Brain pericyte (primary cell): Measurements from ENCODE around the gene ALDH4A1.

Experiments
- DNase-seq: peaks from one replicate; pipeline ENCODE4 v3.0.0-alpha.2; 2012; ENCODE audit warnings: low read depth, low spot score

ALDH4A1 gene

DNA sequence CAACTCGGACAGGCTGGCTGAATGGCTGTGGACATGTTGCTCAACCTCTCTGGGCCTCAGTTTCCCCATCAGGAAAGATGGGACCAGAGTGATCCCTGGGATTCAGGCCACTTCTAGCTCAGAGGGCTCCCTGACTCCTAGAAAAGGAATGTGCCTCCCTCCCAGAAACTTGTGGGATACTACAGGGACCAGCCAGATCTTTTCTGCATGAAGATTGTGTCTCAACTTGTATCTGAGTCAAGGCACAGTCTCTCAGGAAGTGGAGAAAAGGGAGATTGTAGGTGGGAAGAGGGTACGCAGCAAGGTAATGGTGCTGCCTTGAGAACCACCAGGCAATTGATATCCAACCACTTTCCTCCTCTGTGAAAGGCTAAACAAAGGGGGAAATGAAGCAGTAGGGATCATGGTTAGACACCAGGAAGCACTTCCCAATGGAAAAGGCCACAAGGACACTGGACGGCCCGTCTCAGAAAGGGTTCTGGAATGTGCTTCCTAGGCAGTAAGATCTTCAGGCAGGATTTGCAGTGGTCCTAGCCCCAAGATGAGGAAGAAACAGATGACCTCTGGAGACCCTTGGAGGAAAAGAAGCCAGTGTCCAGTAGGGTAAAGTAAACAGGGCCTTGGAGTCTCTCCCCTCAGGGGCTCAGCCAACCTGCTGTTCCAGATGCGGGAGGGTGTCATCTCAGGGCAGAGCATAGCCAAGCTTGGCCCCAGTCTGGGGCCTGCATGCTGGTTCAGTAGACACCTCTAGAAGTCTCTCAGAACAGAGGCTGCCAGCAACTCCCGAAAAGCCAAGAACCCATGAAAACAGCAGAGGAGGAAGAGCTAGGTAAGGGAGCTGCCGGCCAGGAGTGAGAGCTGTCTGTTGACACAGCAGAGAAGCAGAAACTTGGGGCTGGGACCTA, 37.3 kb upstream of the ALDH4A1 start:
- no peak for DNase-seq

DNA sequence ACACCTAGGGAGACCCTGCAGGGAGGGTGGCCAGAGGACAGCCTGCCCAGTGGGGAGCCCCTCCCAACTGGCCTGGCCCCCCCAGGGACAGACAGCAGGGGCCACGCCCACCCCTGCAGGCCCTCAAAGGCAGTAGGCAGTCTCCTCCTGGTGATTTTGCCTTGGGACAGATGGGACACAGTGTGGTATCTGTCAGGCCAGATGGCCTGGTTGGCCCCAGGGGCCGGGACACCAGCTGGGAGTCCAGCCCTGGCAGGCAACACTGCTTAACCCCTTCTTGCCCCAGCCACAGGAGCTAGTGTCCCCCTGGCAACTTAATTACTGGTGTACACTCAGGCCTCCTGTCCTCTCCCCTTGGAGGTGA, 36.3 kb upstream of the ALDH4A1 start:
- DNase-seq: no peak

DNA sequence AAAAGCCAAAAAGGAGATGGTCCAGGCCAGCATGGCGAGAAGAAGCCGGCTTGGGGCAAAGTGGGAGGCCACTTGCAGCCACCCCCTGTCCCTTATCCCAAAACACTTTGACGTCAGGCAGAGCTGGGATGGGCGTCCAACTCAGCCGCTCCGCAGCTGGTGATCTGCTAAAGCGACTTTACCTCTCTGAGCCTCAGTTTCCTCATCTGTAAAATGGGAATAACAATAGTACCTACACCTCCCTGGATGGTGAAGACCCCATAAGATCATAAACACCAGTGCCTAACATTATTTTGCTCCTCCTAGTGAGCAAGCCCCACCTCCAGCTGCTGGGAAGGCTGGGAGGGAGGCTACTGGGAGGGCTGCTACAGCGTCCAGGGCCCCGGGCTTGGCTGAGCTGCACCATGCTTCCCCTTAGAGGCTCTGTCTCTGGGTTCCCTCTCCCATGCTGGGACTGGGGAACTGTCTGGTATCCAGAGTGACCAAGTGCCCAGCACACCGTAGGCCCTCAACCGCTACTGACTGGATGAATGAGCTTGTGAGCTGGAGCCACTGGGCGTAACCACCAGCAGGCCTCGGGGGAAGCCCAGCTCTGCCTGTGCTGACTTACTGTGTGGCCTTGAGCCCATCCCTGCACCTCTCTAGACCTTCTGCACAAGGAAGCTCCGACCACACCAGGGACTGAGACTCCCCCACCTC, 35.8 kb upstream of the ALDH4A1 start:
- no peak for DNase-seq

DNA sequence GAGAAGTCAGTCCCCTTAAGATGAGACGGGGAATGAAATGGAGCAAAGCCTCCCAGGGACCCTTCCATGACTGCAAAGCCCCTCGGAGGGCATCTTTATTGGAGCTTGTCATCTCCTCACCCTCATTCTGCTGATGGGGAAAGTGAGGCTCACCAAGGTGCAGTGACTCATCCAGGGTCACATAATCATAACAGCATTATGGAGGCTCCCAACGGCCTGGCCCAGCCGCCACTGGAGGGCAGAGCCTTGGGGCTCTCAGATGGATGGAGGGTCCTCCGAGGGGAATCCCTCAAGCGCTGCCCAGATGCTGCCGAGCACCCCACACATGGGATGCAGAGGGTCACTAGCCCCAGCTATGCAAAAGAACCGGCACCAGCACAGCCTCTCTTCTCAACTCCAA, 35.2 kb upstream of the ALDH4A1 start:
- no peak for DNase-seq

DNA sequence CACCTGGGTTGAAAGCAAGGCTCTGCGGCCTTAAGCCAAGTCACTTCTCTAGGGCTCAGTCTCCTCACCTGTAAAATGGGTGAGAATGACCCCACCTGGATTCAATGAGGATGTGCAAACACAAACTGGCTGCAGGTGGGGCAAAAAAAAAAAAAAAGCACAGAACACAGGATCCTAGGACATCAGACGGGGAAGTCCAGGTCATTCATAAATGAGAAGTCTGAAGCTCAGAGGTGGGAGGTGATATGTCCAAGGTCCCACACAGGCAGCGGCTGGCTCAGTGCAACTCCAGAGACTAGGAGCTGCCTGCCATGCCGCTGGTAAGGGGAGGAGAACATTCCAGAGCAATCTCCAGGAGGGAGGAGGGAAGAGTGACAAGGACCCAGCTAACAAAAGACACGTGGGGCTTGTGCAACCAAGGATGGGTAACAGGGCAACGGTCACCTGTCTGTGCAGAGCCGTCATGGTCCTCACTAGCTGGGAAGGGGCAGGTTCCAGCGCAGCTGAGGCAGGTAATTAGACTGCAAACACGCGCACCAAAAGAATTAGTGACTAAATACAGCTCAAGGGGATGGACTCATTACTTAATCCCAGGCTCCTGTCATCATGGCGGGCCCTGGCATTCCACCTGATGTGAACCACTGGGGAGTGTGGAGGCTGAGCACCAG, 34.6 kb upstream of the ALDH4A1 start:
- no peak for DNase-seq

DNA sequence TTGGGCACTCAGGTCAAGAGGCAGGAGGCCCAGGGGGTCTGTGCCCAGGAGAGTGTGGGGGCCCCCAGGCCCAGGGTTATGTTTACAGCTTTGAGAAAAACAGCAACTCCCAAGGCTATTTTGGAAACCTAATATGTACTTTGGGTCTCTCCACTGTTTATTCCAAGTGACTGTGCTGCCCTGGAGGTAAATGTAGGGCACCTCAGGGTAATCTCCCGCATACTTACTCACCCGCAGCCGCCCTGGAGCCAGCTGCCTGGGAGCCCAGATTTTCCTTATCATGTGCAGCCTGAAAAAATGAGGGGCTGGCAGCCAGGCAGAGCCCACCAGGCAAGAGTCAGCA, 34.1 kb upstream of the ALDH4A1 start:
- no peak for DNase-seq

DNA sequence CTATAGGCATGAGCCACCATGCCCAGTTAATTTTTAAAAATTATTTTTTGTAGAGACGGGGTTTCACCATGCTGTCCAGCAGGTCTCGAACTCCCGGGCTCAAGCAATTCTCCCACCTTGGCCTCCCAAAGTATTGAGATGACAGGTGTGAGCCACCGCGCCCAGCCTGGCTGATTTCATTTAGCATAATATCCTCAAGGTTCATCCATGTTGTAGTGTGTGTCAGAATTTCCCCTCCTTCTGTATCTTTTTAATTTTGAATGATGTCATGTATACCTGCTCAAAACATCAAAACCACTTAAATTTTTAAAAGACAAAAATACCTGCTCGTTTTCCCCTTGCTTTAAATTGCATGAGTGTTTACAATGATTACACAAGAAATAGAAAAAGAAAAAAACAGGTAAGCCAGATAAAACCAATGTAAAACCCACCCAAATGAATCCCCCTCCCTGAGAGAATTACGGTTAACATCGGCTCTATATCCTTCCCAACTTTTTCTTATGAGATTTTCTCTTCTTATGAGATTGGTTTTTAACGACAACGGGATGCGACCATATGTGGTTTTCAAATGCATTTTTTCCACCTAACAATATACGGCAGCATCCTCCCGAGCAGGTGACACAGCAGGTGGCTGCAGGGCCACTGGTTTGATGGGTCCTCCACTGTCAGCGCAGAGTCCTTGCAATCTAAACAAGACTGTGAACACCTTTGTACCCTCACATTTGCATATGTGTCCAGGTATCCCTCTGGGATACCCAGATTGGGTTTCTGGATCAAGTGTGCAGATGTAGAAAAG, 32.0 kb upstream of the ALDH4A1 start:
- DNase-seq: no peak

DNA sequence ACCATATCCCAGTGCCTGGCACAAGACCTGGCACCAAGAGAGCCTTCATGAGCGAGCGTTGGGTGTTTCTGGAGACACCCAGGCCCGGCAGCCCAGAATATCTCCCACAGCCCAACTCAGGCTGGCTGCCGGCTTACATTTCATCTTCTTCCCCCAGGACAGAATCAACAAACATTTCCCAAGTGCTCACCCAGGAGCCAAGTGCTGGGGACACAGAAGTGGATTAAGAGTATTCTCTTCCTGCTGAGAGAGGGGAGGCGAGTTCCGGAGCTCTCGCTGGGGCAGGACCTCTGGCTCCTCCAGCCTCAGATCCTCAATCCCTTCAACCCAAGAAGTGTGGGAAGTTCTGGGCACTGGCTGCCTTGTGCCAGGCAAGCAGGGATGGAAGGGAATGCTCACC, 30.5 kb upstream of the ALDH4A1 start:
- no peak for DNase-seq

DNA sequence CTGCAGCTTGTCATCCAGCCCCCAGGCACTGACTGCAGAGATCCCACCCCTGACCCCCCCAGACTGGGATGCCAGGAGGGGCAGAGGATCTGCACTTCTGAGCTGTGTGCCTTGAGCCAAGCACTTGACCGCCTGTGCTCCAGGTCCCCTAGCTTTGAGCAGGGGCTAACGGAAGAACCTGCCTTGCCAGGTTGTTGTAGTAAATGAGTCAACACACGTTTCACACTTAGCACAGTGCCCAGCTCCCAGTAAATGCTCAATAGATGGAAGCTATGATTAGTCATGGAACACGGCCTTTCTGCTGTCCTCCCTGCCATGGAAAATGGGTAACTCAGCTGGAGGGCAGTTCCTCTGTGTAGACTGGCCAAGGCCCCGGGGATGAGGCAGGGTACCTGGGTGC, 30.0 kb upstream of the ALDH4A1 start:
- no peak for DNase-seq

DNA sequence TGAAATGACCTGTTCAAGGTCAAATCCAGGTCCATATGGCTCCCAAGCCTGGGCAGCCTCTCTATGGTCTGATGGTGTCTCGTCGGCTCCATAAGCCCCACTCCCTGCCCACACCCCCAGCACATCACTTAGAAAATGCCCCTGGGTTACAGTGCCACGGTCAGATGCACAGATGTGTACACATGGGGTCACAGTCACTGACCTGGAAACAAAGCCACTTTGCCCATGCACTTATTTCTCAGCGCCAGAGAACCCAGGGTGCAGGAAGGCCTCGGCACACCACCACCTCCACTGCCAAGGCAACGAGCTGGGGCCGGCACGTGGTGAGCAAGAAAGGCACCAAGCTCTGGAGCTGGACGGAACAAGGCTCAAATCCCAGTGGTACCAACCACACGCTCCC, 29.4 kb upstream of the ALDH4A1 start:
- DNase-seq: no peak

DNA sequence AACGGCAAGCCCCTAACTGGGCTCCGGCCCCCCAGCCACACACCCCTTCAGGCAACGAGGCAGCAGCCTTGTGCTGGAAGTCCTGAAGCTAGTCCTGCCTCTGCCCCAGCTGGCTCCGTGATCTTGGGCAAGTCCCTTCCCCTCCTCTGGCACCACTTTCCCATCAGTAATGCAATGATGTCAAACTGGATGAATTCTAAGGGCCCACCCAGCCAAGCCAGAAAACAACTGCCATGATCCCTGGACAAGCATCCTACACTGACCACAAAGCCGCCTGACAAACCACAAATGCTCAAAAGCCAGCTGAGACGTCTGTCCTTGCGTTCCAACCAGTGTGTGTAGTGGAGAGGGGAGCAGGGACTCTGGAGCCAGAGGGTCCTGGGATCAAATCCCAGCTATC, 27.3 kb upstream of the ALDH4A1 start:
- no peak for DNase-seq

DNA sequence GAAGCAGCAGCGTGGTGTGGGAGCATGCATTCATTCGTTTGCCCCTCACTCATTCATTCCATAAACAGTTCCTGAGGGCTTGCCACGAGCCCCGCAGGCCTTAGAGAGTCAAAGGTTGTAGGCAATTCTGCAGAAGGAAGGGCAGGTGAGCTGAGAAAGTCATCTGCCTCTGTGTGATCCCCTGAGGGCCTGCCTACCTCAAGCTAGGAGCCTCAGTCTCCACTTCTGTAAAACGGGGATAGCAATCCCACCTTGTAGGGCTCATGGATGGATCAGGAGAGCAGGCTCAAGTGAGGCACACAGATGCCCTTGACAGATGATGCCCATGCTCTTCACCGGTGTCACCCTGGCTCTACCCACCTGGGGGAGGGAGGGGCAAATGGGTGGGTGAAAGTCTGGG, 26.6 kb upstream of the ALDH4A1 start:
- no peak for DNase-seq

DNA sequence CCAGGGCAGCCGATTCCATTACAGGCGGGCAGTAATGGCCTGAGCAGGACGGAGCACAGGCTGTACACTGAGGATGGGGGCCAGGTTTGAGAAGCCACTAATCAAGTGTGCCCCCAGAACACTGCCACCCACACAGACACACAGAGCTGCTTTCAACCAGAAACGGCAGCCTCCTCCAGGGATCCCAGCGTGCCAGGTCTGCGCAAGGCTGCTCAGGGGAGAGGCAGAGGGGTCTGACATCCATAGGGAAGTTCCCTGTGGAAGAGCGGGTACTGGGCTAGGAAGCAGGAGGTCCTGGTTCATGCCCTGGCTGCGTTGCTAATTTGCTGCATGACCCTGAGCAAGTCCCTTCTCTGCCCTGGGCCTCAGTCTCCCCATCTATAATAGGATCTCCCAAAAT, 26.1 kb upstream of the ALDH4A1 start:
- DNase-seq: no peak

DNA sequence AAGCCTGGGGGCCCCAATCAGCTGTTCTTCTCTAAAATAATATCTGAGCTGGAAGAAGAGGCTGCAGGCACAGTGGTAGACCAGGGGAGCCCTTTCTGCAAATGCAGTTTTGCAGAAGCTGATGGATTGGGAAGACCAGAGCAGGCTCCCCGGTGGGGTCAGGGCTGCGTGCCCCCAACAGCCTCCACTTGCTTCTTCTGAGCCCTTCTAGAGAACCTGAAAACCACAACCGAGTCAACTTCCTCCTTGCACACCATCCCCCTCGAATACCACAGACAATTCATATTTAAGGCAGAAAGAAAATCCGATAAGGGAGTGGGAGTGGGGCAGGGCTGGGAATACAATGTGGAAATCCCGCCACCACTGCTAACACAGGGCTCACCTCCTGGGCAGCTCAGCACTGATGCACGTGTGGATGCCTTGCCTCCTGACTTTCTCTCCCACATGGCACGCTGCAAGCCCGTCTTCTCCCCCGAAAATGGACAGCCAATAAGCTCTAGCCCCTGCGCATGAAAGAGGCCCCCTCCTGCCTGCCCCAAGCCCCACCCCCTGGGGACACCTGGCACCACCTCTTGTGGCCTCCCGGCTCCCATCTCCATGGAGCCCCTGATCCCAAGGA, 25.4 kb upstream of the ALDH4A1 start:
- no peak for DNase-seq

DNA sequence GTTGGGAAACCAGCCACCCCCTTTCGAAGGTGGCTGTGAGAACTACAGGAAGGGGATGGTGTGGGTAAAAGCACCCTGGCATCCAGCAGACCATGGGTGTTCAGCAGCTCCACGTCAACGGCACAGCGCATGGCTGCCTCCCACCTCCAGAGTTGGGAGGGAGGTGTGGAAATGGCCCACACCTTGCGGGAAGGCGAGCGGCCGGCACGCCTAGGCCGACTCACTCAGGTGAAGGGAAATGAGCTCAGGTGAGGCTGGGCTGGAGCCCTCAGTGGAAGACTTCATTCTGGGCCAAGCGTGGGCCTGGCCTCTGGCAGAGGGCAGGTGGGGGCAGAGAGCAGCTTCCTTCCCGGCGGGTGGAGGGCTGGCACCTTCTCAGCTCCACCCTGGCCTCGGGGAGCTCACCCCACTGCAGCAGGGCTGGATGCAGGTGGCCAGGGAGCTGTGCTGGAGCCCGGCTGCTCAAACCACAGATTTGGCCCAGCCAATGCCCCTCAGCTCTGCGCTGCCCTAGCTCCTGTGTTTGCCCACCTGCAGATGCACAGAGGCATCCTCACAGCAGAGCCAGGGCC, 24.8 kb upstream of the ALDH4A1 start:
- DNase-seq: no peak

DNA sequence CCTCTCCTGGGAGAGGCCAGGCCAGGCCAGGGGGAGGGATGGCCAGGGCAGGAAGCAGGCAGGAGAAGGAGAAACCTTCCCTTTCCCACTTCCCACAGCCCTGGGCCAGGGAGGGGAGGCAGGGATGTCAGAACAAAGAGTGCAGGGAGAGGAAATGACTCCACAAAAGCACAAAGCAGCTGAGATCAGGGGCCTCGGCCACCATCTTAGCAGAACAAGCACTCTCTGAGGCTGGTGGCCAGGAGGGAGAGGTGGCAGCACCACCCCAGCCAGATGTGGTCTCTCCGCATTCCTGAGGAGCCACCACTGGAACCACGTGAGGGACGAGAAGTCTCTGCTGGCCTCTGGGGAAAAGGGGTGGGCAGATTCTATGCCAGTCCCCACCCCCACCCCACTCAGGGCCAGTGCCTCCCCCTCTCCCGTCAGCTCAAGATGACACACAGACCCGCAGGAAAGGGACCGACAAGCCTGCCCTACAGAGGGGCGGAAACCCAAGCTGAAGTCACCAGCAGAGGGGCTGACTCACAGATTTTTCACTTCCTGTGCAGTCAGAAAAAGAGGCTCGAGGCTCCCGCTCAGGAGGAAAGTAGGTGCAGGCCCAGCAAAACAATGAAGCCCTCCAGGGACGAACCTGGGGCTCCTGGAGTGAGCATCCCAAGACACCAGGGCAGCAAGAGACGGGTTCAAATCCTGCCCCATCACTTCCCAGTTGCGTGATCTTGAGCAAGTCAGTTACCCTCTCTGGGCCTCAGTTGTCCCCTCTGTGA, 24.1 kb upstream of the ALDH4A1 start:
- DNase-seq: no peak

DNA sequence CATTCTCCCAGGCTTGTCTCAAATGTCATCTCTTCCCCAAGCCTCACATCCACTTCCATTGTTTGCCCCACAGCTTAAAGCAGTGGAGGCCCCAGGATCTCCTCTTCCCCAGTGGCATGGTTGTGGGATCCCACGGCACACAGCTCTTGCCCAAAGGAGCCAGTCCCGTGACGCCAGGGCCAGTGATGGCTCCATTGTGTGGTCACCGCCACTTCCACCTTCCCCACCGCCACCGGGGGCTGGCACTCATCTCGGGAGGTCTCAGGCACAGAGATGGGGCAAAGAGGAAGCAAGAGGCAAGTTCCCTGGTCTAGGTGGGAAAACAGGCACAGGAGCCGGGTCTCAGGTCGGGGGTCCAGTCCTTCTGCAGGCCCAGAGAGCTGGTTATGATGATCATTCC, 22.9 kb upstream of the ALDH4A1 start:
- no peak for DNase-seq

DNA sequence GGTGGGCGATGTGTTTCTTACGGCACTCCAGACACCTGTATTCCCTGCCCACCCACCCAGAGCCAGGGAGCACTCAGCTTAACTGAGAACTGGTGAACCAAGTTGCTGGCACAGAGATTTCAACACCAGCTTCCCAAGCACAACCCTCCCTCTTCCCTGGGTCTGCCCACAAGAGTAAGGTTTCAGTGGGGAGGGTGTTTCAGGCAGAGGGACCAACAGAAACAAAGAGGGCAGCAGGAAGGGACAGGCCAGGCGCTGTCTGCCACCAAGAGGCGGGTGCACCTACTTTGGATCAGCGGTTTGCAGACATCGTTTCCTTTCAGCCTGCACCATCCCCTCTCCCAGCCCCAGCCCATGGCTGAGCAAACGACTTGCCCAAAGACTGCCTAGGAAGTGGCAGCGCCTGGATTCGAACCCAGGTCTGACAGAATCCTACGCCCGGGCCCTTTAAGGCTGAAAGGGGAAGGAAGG, 21.9 kb upstream of the ALDH4A1 start:
- no peak for DNase-seq

DNA sequence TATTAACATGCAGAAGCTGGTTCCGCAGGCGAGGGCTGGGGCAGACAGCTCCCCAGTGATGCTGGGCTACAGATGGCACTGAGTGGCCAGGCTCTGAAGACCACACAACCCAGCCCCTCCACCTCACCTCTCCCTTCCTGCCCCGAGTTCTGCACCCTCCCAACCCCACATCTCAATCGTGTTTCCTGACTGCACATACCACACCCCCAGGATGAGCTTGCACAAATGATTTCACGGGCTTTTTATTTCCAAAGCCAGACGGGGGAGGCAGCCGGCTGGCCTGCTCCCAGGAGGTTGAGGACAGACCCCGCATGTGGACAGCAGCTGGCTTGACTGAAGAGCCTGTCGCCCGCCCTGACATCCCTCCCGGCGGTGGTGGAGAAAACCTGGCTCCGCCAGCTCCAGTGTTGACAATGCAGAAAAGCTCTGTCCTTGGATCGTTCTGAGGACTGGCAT, 21.4 kb upstream of the ALDH4A1 start:
- no peak for DNase-seq
